Measurements from ENCODE around the gene LCT.

Gene LCT

GRCh38 chr2:135782231-135782630, 54.8 kb downstream of the LCT start:
- TF ChIP-seq ZNF8 (CRISPR knock-in tag; IDR thresholded peaks at IDR 0.05): no peak
- no peak for ATAC-seq

- ATAC-seq: no peak
- TF ChIP-seq CSRNP3 (CRISPR knock-in tag; IDR thresholded peaks at IDR 0.05): no peak
- no peak for TF ChIP-seq ZNF8 (CRISPR knock-in tag; IDR thresholded peaks at IDR 0.05)
- TF ChIP-seq SNAI2 (CRISPR knock-in tag; IDR thresholded peaks at IDR 0.05): no peak
- no peak for TF ChIP-seq ZNF70 (CRISPR knock-in tag; IDR thresholded peaks at IDR 0.05)
- TF ChIP-seq ESRRG (CRISPR knock-in tag; IDR thresholded peaks at IDR 0.05): no peak
- no peak for TF ChIP-seq TCF4 (CRISPR knock-in tag; IDR thresholded peaks at IDR 0.05; ENCODE audit: borderline replicate concordance)
- TF ChIP-seq PATZ1 (CRISPR knock-in tag; IDR thresholded peaks at IDR 0.05; ENCODE audit: borderline replicate concordance): no peak
- TF ChIP-seq POU6F1 (CRISPR knock-in tag; IDR thresholded peaks at IDR 0.05; ENCODE audit: borderline replicate concordance, low read depth): no peak
- no peak for TF ChIP-seq TOX (CRISPR knock-in tag; IDR thresholded peaks at IDR 0.05; ENCODE audit: borderline replicate concordance)
- no peak for TF ChIP-seq ZFP30 (CRISPR knock-in tag; IDR thresholded peaks at IDR 0.05)
- no peak for TF ChIP-seq RARB (CRISPR knock-in tag; IDR thresholded peaks at IDR 0.05)
- no peak for TF ChIP-seq ISL1 (CRISPR knock-in tag; IDR thresholded peaks at IDR 0.05)
- TF ChIP-seq OSR1 (CRISPR knock-in tag; IDR thresholded peaks at IDR 0.05): no peak
Observed at GRCh38 chr2:135776367-135776766, 60.6 kb downstream of the LCT start.

GRCh38 chr2:135775420-135775819, 61.6 kb downstream of the LCT start:
- ATAC-seq: no peak
- TF ChIP-seq TCF4 (CRISPR knock-in tag; IDR thresholded peaks at IDR 0.05; ENCODE audit: borderline replicate concordance): no peak

- TF ChIP-seq GLIS3 (CRISPR knock-in tag; IDR thresholded peaks at IDR 0.05): no peak
- TF ChIP-seq RARB (CRISPR knock-in tag; IDR thresholded peaks at IDR 0.05): no peak
- TF ChIP-seq ZNF8 (CRISPR knock-in tag; IDR thresholded peaks at IDR 0.05): no peak
- TF ChIP-seq ZNF70 (CRISPR knock-in tag; IDR thresholded peaks at IDR 0.05): no peak
- TF ChIP-seq CSDC2 (CRISPR knock-in tag; IDR thresholded peaks at IDR 0.05): no peak
- TF ChIP-seq TOX (CRISPR knock-in tag; IDR thresholded peaks at IDR 0.05; ENCODE audit: borderline replicate concordance): no peak
- TF ChIP-seq CSRNP3 (CRISPR knock-in tag; IDR thresholded peaks at IDR 0.05): no peak
- no peak for TF ChIP-seq BACH2 (CRISPR knock-in tag; IDR thresholded peaks at IDR 0.05; ENCODE audit: borderline replicate concordance)
- TF ChIP-seq TSHZ2 (CRISPR knock-in tag; IDR thresholded peaks at IDR 0.05): no peak
- no peak for TF ChIP-seq ARNTL (CRISPR knock-in tag; IDR thresholded peaks at IDR 0.05; ENCODE audit: borderline replicate concordance, low read depth)
- no peak for TF ChIP-seq SNAI2 (CRISPR knock-in tag; IDR thresholded peaks at IDR 0.05)
- TF ChIP-seq POU6F1 (CRISPR knock-in tag; IDR thresholded peaks at IDR 0.05; ENCODE audit: borderline replicate concordance, low read depth): no peak
- TF ChIP-seq OSR1 (CRISPR knock-in tag; IDR thresholded peaks at IDR 0.05): no peak
- no peak for TF ChIP-seq TCF4 (CRISPR knock-in tag; IDR thresholded peaks at IDR 0.05; ENCODE audit: borderline replicate concordance)
- TF ChIP-seq ZNF565 (CRISPR knock-in tag; conservative IDR thresholded peaks at IDR 0.05; ENCODE audit: low read depth): no peak
- TF ChIP-seq CREB5 (CRISPR knock-in tag; IDR thresholded peaks at IDR 0.05; ENCODE audit: low read depth): no peak
- TF ChIP-seq ZFP3 (CRISPR knock-in tag; IDR thresholded peaks at IDR 0.05): no peak
- no peak for TF ChIP-seq PATZ1 (CRISPR knock-in tag; IDR thresholded peaks at IDR 0.05; ENCODE audit: borderline replicate concordance)
- no peak for TF ChIP-seq ISL1 (CRISPR knock-in tag; IDR thresholded peaks at IDR 0.05)
- ATAC-seq: 0 out of 3 replicates have a peak, but pooled peaks have one; percentile 33
Observed at GRCh38 chr2:135773917-135774316, 63.1 kb downstream of the LCT start.
